Activated T-cell treated with anti-CD3 and anti-CD28 coated beads, Interleukin-2, amount 50 U/mL, for 1 hour (primary cell): Measurements from ENCODE around the gene THOC5.
A peak's percentile ranks its signal among the peaks of the same experiment; 100 is the strongest.

Source experiments
- DNase-seq: peaks from one replicate; pipeline ENCODE4 v3.0.0-alpha.2; 2020

THOC5 gene

DNA sequence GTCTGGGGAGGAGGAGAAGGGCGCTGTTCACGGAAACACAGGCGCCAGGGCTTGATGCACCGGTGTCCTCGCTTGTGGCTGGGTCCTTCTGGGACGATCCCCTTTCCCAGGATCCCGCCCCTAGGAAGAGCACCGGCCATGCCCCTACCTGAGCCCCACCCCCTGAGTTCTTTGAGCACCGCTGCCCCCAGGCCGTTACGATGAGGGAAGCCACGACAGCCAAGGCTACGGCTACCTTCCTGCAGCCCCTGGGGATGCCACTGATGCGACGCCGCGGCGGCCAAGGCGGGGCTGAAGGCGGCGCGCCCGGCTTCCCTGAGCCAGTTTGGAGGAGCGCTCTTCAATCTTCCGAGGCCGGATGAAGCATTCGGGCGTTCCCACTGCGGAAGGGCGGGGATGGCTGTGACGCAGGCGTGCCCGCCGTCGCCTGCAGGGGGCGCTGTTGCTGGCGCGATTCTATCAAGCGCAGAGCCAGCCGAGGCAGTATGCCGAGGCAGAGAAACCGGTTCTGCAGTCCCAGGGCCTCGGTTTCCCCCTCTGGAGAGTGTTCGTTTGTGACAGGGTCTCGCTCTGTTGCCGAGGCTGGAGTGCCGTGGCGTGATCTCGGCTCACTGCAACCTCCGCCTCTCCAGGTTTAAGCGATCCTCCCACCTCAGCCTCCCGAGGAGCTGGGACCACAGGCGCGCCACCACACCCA, 83.2 kb downstream of the THOC5 start:
- DNase-seq = peak; percentile 76

DNA sequence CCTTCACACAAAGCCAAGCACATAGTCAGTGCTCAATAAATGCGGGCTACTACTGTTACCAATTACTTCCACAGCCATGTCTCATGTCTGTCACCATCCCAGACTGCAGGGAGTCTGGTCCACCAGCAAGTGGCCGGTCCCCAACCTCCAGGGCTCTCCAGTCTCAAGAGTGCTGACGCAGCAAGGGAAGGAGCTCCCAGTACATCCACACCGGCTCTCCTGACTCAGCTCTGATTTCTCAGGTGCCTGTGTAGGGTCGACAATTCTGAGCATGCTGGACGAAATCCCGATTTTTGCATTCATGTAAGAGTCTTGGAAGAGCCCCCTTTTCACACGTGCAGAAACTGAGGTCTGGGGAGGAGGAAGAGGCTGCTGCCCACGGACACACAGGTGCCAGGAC, 83.8 kb downstream of the THOC5 start:
- DNase-seq = no peak

DNA sequence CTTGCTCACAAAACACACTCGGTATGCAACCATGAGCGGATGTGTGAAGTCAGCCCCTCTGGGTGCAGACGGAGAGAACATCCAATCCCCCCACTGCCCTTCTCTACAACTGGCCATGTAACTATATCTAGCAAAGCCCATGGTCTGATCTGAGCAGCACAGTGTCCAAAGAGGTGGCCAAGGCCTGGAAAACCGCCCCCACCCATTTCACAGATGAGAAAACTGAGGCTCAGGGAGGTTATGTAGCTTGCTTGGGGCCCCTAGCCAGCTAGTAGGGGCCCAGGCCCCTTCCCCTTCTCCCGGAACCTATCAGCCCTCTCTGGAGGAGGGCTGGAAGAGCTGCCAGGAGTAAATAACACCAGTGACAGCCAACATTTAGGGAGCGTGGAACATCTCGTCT, 89.0 kb downstream of the THOC5 start:
- DNase-seq = no peak

DNA sequence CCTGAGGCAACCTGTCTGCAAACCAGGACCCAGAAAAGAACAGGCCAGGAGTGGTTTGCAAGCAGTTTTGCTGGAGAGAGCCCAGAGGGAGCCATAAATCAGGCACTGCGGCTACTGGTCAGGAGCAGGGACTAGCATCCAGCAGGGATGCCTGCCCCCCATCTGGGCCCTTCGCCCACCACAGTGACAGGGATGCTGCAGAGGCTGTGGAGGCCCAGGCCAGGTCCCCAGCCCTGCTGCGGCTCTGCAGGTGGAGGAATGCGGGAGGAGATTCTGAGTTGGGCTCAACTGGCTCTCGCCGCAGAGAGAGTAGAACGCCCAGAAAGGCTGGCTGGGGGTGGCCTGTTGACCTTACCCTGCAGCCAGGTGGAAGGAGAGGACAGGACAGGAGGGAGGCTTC, 89.9 kb downstream of the THOC5 start:
- DNase-seq = no peak

DNA sequence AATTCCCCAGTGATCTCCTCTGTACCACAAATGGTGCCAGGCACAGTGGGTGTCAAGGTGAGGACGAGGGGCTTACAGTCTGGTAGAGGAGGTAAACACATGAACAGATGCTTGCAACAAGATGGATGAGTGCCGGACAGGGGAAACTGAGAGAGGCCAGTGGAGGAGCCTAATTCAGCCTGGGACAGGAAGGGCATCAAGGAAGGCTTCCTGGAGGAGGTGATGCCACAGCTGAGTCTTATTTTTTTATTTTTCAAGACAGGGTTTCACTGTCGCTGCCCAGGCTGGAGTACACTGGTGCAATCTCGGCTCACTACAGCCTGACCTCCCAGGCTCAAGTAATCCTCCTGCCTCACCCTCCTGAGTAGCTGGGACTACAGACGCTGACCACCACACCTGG, 92.3 kb downstream of the THOC5 start:
- no peak for DNase-seq

DNA sequence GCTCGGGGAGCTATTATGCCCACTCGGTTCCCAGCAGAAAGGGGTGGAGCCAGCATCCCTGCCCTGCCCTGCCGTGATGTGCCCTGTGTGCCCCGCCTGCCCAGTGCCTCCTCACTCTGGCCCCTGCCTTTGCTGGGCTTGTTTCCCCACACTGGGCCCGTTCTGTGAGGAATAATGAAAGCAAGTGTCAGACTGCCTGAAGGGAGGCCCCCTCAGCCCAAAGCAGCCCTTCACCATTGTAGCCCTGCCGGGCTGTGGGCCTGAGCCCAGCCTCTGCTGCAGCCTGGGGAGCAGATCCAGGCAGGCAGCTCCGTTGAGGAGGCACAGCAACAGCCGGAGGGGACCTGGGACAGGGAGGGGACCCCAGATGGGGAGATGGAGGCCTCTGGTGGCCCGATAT, 93.8 kb downstream of the THOC5 start:
- DNase-seq = no peak

DNA sequence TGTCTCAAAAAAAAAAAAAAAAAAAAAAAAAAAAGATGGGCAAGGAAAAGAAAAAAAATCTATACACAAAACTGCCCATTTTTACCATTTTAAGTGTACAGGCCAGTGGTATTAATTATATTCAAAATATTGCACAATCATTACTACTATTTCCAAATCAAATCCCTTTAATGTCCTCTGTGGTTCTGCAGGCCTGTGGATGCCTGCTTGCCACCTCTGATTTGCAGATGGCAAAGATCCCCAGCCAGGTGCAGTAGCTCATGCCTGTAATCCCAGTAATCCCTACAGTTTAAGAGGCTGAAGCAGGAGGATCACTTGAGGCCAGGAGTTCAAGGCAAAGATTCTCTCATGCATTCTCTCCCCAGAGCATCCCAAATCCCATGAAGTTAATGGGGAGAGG, 95.0 kb downstream of the THOC5 start:
- no peak for DNase-seq

DNA sequence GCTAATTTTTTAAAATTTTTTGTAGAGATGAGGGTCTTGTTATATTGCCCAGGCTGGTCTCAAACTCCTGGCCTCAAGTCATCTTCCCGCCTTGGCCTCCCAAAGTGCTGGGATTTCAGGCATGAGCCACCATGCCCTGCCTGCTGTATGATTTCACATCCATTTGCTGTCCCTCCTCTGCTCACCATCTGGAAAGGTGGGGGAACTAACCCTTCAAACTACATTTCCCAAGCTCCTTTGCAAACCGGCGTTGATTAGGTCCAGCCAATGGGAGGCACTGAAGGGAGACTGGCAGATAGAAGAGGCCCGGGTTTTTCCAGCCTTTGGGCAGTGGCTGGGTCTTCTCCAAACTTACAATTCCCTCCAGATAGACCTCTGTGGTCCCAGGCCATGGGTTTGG, 95.8 kb downstream of the THOC5 start:
- DNase-seq = no peak

DNA sequence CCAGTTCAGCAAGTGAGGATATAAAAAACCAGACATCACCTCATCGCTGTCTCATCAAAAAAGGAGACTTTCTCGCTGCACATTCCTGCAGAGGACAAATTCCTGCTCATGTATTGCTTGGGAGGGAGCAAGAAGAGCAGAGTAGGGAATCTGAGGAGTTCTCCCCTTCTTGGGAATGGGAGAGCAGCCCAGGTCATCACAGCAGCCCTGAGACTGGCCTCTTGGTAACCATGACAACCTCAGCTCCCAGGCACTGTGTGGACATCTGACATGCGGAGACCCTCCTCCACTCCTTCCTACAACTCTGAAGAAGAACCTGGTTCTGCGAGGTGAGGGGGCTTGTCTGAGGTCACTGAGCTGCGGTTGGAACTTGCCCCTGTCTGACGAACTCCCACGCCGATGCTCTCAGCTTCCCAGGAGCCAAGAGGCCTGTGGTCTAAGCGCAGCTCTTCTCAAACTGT, 97.3 kb downstream of the THOC5 start:
- DNase-seq = no peak
